Astrocyte (in vitro differentiated cells and primary cell): ENCODE measurements around the gene ALDH1L1. TPM values are rescaled to one million over a fixed set of nuclear protein-coding genes. Genes with fewer than 3 reads are reported as not detected.

Experiments
- DNase-seq: peaks from one replicate; pipeline ENCODE4 v3.0.0-alpha.2; 2010; ENCODE audit warnings: low read depth
- FAIRE-seq: peaks from 2 replicates; lab custom pipeline; 2011; peaks lifted over from hg19 to GRCh38; lab: Jason Lieb, UNC
- H2AFZ ChIP-seq: 2 replicates; pipeline ENCODE4 v1.6.0; 2012; ENCODE audit warnings: low read depth, low read length, inconsistent platforms
- H3K27ac ChIP-seq: 2 replicates; pipeline ENCODE4 v1.5.1; 2011; ENCODE audit warnings: low read depth, low read length, inconsistent platforms
- H3K27me3 ChIP-seq: 2 replicates; pipeline ENCODE4 v1.6.0; 2011; ENCODE audit warnings: low read length, inconsistent platforms; ENCODE audit not compliant: insufficient read depth
- H3K36me3 ChIP-seq: 2 replicates; pipeline ENCODE4 v1.5.1; 2011; ENCODE audit warnings: low read length, inconsistent platforms; ENCODE audit not compliant: insufficient read depth
- H3K4me1 ChIP-seq: 2 replicates; pipeline ENCODE4 v1.5.1; 2011; ENCODE audit warnings: low read length, inconsistent platforms; ENCODE audit not compliant: insufficient read depth
- H3K4me2 ChIP-seq: 2 replicates; pipeline ENCODE4 v1.6.0; 2012; ENCODE audit warnings: low read length, inconsistent platforms
- H3K4me3 ChIP-seq: 2 replicates; pipeline ENCODE4 v1.5.1; 2011; ENCODE audit warnings: low read depth, mild to moderate bottlenecking, low read length, inconsistent platforms; ENCODE audit not compliant: insufficient read depth
- H3K79me2 ChIP-seq: 2 replicates; pipeline ENCODE4 v1.6.0; 2012; ENCODE audit warnings: mild to moderate bottlenecking, low read length, inconsistent platforms; ENCODE audit not compliant: insufficient read depth
- H3K9ac ChIP-seq: 2 replicates; pipeline ENCODE4 v1.6.0; 2012; ENCODE audit warnings: mild to moderate bottlenecking, low read length, inconsistent platforms
- H3K9me3 ChIP-seq: 2 replicates; pipeline ENCODE4 v1.5.1; 2012; ENCODE audit warnings: low read depth, mild to moderate bottlenecking, low read length, inconsistent platforms; ENCODE audit not compliant: insufficient read depth
- H4K20me1 ChIP-seq: 2 replicates; pipeline ENCODE4 v1.6.0; 2012; ENCODE audit warnings: low read length, inconsistent platforms; ENCODE audit not compliant: insufficient read depth
- H3K27ac Mint-ChIP-seq: one replicate; pipeline ENCODE4 v1.8.0; 2021; ENCODE audit warnings: mild to moderate bottlenecking, mixed read lengths; ENCODE audit not compliant: unreplicated experiment
- H3K27me3 Mint-ChIP-seq: one replicate; pipeline ENCODE4 v1.8.0; 2021; ENCODE audit warnings: low read depth, mixed read lengths; ENCODE audit not compliant: unreplicated experiment
- H3K36me3 Mint-ChIP-seq: one replicate; pipeline ENCODE4 v1.8.0; 2021; ENCODE audit warnings: low read depth, mixed read lengths; ENCODE audit not compliant: unreplicated experiment
- H3K4me1 Mint-ChIP-seq: one replicate; pipeline ENCODE4 v1.8.0; 2021; ENCODE audit warnings: low read depth, mixed read lengths; ENCODE audit not compliant: unreplicated experiment
- H3K4me3 Mint-ChIP-seq: one replicate; pipeline ENCODE4 v1.8.0; 2021; ENCODE audit warnings: mild to moderate bottlenecking, moderate library complexity, mixed read lengths; ENCODE audit not compliant: unreplicated experiment
- H3K9me3 Mint-ChIP-seq: one replicate; pipeline ENCODE4 v1.8.0; 2021; ENCODE audit warnings: mild to moderate bottlenecking, mixed read lengths; ENCODE audit not compliant: unreplicated experiment
- EZH2 ChIP-seq: IDR thresholded peaks from 2 replicates; pipeline ENCODE4 v1.6.1; 2012; ENCODE audit warnings: mild to moderate bottlenecking, low read length, inconsistent platforms; ENCODE audit not compliant: insufficient read depth
- total RNA-seq: library from RNA; stranded (reverse); gene quantifications from 2 replicates; pipeline ENCODE4 v1.2.1, GENCODE V29; 2021
- TF ChIP-seq, protein P1 (sequence below): IDR thresholded peaks from 2 replicates; pipeline ENCODE4 v1.5.1; 2011; ENCODE audit warnings: low read depth, mild to moderate bottlenecking, inconsistent platforms, low read length, moderate library complexity; ENCODE audit not compliant: insufficient read depth

ALDH1L1 gene
- total RNA-seq, 1 donor from 2014 or later: not detected

GRCh38 chr3:126064627-126065258 lies 115.6 kb downstream of the ALDH1L1 start:
- Histone ChIP-seq H3K79me2 (no peaks in the 10 kb centered on the region), H3K4me2 (no peak overlapping the region), H3K4me1 (no peaks in the 10 kb centered on the region), H2AFZ (no peak overlapping the region), H3K36me3 (no peaks in the 10 kb centered on the region), H3K27ac (no peak overlapping the region), H4K20me1 (peaks cover 3% of the 10 kb centered on the region), H3K9ac (no peak overlapping the region), H3K27me3 (no peaks in the 10 kb centered on the region), H3K9me3 (no peaks in the 10 kb centered on the region), H3K4me3 (no peak overlapping the region)
- Mint-ChIP-seq H3K36me3 (peaks cover 7% of the 10 kb centered on the region), H3K4me3 (no peak overlapping the region), H3K4me1 (peaks cover 3% of the 10 kb centered on the region), H3K27ac (no peak overlapping the region), H3K9me3 (no peaks in the 10 kb centered on the region), H3K27me3 (no peaks in the 10 kb centered on the region)
- DNase-seq: no peak
- no peak for FAIRE-seq
- TF ChIP-seq, protein P1, sequence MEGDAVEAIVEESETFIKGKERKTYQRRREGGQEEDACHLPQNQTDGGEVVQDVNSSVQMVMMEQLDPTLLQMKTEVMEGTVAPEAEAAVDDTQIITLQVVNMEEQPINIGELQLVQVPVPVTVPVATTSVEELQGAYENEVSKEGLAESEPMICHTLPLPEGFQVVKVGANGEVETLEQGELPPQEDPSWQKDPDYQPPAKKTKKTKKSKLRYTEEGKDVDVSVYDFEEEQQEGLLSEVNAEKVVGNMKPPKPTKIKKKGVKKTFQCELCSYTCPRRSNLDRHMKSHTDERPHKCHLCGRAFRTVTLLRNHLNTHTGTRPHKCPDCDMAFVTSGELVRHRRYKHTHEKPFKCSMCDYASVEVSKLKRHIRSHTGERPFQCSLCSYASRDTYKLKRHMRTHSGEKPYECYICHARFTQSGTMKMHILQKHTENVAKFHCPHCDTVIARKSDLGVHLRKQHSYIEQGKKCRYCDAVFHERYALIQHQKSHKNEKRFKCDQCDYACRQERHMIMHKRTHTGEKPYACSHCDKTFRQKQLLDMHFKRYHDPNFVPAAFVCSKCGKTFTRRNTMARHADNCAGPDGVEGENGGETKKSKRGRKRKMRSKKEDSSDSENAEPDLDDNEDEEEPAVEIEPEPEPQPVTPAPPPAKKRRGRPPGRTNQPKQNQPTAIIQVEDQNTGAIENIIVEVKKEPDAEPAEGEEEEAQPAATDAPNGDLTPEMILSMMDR: no peak
- no peak for TF ChIP-seq EZH2

GRCh38 chr3:126063358-126063965 lies 116.9 kb downstream of the ALDH1L1 start:
- TF ChIP-seq EZH2: no peak
- TF ChIP-seq, protein P1: no peak
- Histone ChIP-seq H3K9me3 (no peaks in the 10 kb centered on the region), H3K4me2 (no peak overlapping the region), H3K36me3 (no peaks in the 10 kb centered on the region), H2AFZ (no peak overlapping the region), H3K9ac (no peak overlapping the region), H3K4me3 (no peak overlapping the region), H3K27me3 (no peaks in the 10 kb centered on the region), H3K27ac (no peak overlapping the region), H3K4me1 (peaks cover 5% of the 10 kb centered on the region), H3K79me2 (no peaks in the 10 kb centered on the region), H4K20me1 (peaks cover 13% of the 10 kb centered on the region)
- FAIRE-seq (no peak), DNase-seq (no peak)
- H3K4me1 Mint-ChIP-seq: peaks cover 5% of the 10 kb centered on the region
- no peaks in the 10 kb centered on the region for H3K9me3 Mint-ChIP-seq
- no peak overlapping the region for H3K4me3 Mint-ChIP-seq
- H3K27me3 Mint-ChIP-seq: no peaks in the 10 kb centered on the region
- peaks cover 7% of the 10 kb centered on the region for H3K36me3 Mint-ChIP-seq
- no peak overlapping the region for H3K27ac Mint-ChIP-seq
